HG02642 (cell line): ENCODE data around the gene GRM8.

Experiments used
- ATAC-seq: cut with Tn5 transposase; IDR thresholded peaks from one replicate; pipeline ENCODE4 v1.9.1; 2021; ENCODE audit warnings: mild to moderate bottlenecking; ENCODE audit not compliant: unreplicated experiment, poor library complexity

The GRM8 gene

GRCh38 chr7:127040042-127040441 is 212.7 kb downstream of the GRM8 start:
- no peak for ATAC-seq

GRCh38 chr7:127039541-127039940 is 213.2 kb downstream of the GRM8 start:
- ATAC-seq: no peak

GRCh38 chr7:127035203-127035849 is 217.4 kb downstream of the GRM8 start:
- ATAC-seq: no peak

- ATAC-seq: no peak
Measured at GRCh38 chr7:127034186-127034806, 218.4 kb downstream of the GRM8 start.

- ATAC-seq: no peak
Measured at GRCh38 chr7:127029823-127030222, 222.9 kb downstream of the GRM8 start.

- ATAC-seq: no peak
Measured at GRCh38 chr7:127021857-127022256, 230.9 kb downstream of the GRM8 start.

- no peak for ATAC-seq
Measured at GRCh38 chr7:127021019-127021738, 231.6 kb downstream of the GRM8 start.

GRCh38 chr7:127018889-127019288 is 233.9 kb downstream of the GRM8 start:
- no peak for ATAC-seq

GRCh38 chr7:127017196-127017595 is 235.5 kb downstream of the GRM8 start:
- ATAC-seq: no peak

GRCh38 chr7:127000725-127001124 is 252.0 kb downstream of the GRM8 start:
- no peak for ATAC-seq

GRCh38 chr7:126996659-126997058 is 256.1 kb downstream of the GRM8 start:
- no peak for ATAC-seq

- ATAC-seq: no peak
Measured at GRCh38 chr7:126993626-126994213, 259.0 kb downstream of the GRM8 start.

- ATAC-seq: no peak
Measured at GRCh38 chr7:126988022-126988421, 264.7 kb downstream of the GRM8 start.

GRCh38 chr7:126979722-126980121 is 273.0 kb downstream of the GRM8 start:
- ATAC-seq: no peak

- no peak for ATAC-seq
Measured at GRCh38 chr7:126978865-126979264, 273.9 kb downstream of the GRM8 start.

- ATAC-seq: no peak
Measured at GRCh38 chr7:126973066-126973465, 279.7 kb downstream of the GRM8 start.

- no peak for ATAC-seq
Measured at GRCh38 chr7:126972571-126972970, 280.2 kb downstream of the GRM8 start.

GRCh38 chr7:126959649-126960048 is 293.1 kb downstream of the GRM8 start:
- no peak for ATAC-seq

GRCh38 chr7:126958367-126958766 is 294.4 kb downstream of the GRM8 start:
- ATAC-seq: no peak

GRCh38 chr7:126957443-126957842 is 295.3 kb downstream of the GRM8 start:
- ATAC-seq: no peak

- ATAC-seq: no peak
Measured at GRCh38 chr7:126953461-126953860, 299.3 kb downstream of the GRM8 start.
